ENCODE results near the gene TBRG1.

DNA sequence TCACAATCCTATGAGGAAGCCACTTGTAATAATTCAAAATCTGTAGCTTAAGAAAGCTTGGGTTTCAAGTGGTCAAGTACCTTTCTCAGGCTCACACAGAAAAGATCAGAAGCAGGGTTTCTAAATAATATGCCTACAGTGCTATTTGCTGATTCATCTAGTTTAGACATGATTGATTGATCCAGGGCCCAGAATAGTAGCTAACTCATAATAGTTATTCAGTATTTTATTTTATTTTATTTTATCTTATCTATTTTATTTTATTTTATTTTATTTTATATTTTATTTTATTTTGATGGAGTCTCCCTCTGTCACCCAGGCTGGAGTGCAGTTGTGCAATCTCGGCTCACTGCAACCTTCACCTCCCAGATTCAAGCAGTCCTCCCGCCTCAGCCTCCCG lies 27.4 kb upstream of the TBRG1 start:
- TF ChIP-seq, protein P1, sequence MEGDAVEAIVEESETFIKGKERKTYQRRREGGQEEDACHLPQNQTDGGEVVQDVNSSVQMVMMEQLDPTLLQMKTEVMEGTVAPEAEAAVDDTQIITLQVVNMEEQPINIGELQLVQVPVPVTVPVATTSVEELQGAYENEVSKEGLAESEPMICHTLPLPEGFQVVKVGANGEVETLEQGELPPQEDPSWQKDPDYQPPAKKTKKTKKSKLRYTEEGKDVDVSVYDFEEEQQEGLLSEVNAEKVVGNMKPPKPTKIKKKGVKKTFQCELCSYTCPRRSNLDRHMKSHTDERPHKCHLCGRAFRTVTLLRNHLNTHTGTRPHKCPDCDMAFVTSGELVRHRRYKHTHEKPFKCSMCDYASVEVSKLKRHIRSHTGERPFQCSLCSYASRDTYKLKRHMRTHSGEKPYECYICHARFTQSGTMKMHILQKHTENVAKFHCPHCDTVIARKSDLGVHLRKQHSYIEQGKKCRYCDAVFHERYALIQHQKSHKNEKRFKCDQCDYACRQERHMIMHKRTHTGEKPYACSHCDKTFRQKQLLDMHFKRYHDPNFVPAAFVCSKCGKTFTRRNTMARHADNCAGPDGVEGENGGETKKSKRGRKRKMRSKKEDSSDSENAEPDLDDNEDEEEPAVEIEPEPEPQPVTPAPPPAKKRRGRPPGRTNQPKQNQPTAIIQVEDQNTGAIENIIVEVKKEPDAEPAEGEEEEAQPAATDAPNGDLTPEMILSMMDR (IDR thresholded peaks at IDR 0.05), result no peak
- TF ChIP-seq POLR2A (IDR thresholded peaks at IDR 0.05), result no peak
- TF ChIP-seq EP300 (IDR thresholded peaks at IDR 0.05; ENCODE audit: low read depth), result no peak
- TF ChIP-seq POLR2AphosphoS5 (IDR thresholded peaks at IDR 0.05), result no peak
